SW480 (cell line): Measurements from ENCODE around the gene TSPAN8.
A peak's percentile ranks its signal among the peaks of the same experiment; 100 is the strongest.
"Not testable (repeated sequence)": the region's sequence is repeated elsewhere in the genome, so short reads cannot be mapped to it uniquely, and the experiment has no call there.

Experiments used
- DNase-seq: peaks from one replicate; pipeline ENCODE4 v3.0.0-alpha.2; 2016; ENCODE audit warnings: low spot score

The TSPAN8 gene

DNA sequence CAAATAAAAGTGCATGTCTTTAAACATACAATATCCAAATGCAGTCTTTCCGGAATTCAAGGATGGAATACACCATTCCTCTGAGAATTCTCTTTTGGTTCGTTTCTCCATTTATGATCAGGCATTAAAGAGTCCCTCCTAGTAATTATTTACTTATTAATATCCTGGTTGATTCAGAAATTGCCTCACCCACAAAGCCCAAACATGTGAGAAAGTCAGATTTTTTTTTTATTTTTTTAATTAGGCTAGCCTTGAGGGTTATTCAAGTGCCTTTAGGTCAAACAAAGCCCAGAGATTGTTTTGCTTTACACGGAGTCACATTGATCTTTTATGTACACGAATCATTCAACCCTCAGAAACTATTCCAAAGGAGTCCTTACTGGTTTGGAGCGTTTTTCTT lies 6.4 kb upstream of the TSPAN8 start:
- DNase-seq = no peak

DNA sequence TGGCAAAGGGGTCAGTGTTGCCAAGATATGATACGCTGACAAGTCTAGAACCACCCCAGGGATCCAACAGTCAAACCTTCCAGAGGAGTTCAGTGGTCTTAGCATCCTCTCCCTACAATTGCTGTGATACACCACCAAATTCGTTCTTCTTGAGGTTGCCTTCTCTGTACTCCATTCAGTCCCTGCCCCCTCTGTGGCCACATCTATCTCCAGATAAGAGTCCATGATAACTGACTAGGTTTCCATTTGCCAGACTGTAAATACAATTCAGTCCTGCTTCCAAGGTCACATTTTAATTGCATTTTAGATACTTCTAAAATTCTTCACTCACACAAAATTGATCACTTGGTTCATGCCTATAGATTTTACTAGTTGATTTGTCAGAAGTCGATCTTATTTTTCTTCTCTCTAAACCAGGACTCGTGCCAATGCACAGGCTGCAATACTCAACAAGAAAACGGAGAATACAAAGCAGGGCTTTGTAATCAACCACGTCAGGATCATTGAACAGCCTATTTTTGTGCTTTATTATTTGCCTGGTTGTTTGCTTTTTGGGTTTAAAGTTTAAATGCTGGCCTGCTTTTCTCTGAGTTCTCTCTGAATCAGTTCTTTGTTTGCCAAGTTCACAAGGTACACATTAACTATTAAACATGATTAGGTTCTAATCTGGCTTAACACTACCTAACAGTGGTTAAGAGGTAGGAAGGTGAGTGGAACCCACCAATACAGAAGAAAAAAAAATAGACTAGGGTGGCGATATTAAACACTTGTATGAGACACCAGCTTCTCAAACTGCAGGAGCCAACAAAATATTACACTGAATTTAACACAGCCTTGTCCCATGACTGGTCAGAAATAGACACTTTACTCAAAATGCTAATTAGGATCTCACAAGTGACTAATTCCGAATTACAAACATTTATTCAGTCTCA lies 5.3 kb upstream of the TSPAN8 start:
- no peak for DNase-seq

DNA sequence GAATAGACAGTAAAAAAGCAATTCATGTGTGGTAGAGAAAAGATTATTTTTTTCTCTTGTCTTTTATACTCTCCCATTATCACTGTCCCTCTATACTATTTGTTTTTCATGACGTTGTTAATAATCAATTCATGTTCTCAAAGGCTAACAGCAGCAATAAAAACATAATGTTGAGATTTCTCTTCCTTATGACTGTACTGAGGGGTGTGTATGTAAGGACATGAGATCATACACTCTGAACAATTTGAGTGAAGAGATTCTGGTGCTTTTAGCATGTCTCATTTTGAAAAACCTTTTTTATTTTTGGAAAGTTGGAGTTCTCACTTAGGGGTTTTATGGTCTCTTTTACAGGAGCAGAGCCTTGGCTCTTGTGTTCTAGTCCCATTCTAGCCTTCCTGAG lies 3.8 kb upstream of the TSPAN8 start:
- DNase-seq = no peak

DNA sequence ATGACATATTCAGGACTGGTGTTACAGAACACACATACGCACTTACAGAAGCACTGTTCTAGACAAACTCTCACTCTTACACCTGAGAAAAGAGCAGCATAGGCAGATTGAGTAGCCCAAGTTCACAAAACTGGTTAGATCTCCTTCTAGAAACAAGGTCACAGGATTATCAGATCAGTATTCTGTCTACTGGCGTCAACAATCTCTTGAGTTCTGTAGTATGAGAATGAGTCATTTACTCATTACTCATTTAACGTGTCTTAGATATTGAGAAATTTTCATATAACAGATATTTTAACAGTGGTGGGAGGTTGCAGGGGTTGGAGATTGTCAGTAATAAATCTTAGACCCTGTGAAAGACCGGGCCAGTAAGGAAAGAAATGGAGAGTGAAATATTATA lies 2.8 kb upstream of the TSPAN8 start:
- DNase-seq = no peak

DNA sequence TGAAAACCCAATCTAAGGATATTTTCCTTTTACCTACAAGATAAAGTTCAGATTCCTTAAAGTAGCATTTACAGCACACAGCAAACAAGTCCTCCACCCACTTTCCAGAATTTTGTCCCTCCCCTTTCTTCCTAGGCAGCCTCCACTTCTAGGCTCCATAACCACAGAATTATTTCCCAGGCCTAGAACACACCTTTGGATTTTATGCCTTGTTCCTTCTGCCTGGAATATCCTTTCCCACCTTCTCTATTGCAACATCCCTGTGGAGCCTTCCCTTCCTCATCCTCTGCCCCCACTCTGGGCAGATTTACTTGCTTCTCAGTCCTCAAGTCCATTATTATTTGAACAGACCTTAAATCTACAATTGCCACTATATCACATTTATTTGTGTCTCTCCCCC lies 2.1 kb upstream of the TSPAN8 start:
- no peak for DNase-seq

DNA sequence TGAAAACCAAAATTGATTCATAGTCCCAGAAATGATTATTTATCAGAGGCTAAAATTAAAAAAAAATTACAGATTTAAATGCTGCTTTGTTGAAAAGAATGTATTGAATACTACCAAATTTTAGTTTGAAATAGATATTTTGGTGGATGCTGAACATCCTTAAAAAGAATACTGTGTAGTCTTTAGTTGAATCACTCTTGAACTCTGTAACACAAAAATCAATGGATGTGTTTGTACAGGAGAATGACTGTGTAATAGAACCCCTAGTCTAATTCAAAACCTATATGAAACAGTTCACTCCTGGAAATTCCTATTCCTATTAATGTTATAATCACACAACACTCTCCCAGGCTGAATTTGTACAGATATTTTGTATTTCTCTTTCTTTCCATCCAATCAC lies 1.5 kb upstream of the TSPAN8 start:
- no peak for DNase-seq

DNA sequence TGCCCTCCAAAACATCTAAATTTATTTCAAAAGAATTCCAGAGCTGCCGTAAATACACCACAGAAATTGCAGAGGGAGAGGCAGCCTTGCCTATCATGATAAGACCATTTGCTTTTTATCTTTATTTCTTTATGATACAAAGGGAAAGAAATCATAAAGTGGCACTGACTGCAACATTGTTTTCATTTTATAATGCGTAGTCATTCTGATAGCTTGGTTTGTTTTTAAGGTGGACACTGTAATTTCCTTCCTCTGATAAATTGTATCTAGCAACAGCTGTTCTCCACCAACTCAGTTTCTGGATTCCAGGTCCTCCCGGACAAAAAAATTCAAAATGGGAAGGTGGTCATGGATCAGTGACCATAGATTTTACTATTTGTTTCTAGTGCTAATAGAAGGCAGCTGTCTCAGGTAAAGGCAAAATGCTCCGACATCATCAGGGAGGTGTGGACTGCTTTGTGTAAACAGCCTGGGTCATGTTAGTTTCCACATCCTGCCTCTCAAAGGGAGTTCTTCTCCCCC lies 623 bp upstream of the TSPAN8 start:
- DNase-seq = peak; percentile 57

DNA sequence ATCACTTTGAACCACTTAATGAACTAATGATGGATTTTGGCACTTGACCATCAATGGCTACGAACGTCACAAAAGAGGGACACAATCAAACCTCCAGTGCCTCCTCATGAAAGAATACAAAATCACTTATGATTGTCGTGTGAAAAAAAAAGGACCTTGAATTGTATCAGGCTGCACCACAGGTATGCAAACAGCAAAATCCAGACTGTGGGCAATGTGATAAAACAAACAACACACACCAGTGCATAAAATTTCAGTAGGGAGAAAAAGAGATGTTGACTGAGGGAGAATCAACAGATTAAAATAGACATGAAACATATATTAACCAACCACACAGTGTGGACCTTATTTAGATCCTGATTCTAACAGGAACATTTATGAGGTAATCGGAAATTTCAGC lies 2.6 kb downstream of the TSPAN8 start:
- no peak for DNase-seq

DNA sequence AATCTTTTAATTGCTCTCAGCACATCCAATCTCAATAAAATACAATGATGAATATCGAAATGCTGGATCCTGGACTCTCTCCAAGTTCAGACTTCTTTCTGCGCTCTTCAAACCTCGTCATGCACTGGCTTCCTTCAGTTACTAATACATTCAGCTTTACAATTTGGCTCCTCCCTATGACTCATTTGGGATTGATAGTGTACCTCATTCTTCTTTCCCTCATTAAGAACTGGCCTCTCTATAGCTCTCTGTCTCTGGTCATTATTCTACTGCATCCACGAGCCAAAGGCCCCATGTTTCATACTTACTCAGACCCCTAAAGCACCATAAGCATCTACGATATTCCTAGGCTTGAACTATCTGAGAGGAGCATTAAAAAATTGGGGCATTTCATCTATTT lies 4.9 kb downstream of the TSPAN8 start:
- peak; percentile 51 for DNase-seq

DNA sequence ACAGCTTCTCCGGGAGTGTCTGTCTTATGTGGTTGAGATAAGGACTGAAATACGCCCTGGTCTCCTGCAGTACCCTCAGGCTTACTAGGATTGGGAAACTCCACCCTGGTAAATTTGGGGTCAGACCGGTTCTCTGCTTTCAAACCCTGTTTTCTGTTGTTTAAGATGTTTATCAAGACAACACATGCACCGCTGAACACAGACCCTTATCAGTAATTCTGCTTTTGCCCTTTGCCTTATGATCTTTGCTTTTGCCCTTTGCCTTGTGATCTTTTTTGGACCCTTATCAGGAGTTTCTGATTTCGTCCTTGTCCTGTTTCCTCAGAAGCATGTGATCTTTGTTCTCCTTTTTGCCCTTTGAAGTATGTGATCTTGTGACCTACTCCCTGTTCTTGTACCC lies 7.8 kb downstream of the TSPAN8 start:
- DNase-seq = not testable (repeated sequence)

DNA sequence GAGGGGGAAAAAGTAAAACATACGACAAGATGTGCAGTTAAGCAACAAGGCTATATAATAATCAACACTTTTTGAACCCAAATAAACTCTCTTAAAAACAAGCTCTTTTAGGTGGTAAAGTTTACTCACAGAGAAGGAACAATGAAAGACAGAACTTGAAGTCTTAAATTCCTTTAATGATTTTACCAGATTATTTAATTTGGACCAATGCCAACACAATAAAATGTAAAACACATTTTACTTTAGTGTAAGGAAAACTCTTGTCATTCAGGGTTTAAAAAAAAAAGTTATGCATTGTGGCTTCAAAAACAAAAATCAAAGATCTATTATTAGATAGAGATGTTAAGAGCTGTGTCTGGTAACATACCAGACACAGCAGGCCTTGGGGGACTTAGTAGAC lies 13.1 kb downstream of the TSPAN8 start:
- DNase-seq = no peak

DNA sequence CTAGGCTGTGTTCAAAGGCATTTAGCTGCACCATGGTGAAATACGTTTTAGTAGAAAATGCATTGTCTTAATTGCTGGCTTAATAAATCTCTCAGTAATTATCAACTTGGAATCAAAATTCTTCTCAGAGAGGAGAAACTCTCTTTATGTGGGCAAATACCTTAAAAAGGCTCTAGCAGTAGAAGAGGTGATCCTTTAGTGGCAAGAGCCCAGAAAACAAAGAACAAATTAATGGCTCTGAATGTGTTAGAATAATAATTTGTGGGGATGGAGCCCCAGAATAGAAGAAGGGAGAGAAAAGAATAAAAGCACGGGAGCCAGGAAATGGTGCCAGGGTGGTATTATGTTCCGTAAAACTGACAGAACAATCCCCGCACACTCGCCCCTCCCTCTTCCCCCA lies 14.8 kb downstream of the TSPAN8 start:
- DNase-seq = no peak

DNA sequence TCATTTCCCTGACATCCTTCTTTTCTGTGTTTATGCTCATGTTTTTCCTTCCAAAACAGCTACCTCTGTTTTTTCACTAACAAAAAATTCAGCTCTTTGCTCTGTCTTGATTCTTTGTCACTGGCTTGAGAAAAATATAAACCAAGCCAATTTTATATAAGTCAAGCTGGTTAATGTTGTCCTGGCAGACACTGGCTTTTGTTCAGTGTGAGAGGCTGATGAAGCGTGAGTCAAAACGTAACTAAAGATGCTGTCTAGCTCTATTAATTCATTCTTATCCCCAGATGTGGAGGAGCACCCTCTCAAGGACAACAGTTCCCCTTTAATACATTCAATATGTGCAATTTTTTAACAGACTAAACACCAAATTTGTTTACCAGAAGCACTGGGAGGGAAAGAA lies 15.8 kb downstream of the TSPAN8 start:
- no peak for DNase-seq

DNA sequence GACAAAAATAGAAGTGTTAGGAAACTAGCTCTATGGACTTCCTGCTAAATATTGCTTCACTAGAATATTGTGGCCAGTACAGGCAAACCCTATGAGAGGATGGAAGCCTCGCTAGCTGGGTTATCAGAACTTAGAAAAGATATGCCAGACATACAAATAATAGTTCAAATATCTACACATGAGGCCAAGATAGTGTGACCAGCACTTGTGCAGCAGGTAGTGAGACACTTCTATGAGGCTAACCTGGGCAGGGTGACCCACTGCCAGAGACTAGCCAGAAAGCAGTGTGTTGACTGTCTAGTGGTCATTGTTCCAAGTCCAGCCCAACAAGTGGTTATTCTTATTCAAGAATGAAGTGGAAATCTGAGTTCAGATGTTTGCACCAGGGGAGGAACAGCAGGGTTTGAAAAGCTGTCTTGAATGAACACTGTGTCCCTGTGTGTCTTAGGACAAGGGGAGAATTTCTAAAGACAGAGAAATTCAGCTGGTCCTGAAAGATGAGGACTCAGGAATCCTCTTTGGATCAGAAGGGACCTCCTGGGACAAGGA lies 16.3 kb downstream of the TSPAN8 start:
- no peak for DNase-seq

DNA sequence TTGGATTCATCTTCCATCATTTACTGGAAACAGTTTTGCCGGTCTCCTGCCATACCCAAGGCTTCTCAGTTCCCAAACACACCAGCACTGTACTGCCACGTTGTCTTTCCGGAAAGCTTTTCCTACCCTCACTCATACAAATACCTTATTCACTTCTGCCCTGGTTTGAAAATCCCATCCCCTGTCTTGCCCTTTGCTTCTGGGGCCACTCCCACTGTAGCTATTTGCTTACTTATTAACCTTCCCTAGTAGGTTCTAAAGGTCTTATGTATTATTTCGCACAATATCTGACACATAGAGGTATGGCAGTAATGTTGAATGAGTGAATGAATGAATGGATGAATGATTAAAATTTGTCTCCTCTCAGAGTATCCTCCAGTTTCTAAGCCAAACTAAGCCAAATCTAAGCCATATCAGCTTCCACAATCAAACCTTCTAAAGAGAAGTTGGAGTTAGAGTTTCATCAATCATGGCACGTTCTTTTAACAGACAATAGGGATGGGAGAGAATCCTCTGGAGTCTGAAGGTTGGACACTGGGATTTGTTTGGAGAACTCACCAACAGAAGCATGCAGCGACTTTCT lies 18.6 kb downstream of the TSPAN8 start:
- DNase-seq = peak; percentile 72

DNA sequence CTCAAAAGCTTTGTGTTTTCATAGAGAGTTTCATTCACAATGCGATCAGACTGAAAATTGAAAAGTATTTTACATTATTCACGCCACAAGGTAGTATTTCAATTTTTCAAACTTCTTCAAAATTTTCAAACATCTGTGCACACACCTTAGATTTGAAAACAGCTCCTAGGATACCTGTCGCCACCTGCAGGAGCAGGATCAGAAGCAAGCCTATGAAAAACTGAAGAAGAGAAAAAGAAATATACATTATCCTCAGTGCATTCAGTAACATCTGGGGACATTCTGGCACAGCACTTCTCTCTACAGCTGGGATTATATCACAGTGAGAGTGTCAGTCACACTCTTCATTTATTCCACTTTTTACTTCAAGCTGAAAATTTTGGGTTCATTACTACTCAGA lies 19.8 kb downstream of the TSPAN8 start:
- DNase-seq = no peak

DNA sequence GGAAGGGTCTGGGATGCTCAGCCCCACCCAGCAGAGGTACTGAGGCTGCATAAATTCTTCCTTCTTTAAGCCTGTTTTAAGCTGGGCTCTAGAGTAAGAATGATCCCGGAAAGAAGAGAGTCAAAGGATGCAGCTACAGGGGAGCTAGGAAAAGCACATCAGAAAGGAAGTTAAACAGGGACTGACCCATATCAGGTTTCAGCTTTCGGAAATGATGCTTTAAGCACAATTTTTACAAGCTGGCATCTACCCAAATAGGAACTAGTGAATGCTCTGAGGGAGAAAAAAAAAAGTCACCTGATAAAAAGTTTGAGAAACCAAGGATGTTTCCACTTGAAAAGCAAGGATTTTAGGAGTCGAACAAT lies 22.0 kb downstream of the TSPAN8 start:
- DNase-seq = no peak

DNA sequence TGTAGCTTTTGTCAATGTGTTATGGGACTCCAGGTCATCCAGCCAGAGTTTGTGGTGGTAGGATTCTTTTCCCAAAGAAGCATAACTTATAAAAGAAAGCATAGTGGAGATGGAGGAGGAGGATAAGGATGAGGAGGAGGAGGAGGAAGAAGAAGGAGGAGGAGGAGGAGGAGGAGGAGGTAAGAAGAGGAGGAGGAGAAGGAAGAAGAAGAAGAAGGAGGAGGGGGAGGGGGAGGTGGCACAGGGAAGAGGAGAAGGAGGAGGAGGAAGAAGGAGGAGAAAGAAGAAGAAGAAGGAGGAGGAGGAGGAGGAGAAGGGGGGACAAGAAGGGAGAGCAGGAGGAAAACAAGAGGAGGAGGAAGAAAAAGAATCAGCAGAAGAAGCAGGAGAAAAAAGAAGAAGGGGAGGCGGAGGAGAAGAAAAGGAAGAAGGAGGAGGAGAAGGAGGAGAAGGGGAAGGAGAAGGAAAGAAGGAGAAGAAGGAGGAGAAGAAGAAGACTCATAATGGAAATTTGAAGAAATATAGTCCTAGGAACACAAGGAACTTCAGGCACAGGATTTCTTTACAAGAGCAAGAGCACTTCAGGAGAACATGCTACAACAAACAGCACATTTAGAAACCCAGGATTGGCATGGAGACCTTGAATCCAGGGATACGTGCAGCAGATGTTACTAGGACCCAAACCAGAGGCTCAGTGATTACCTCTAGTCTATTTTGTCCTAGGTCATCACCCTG lies 22.6 kb downstream of the TSPAN8 start:
- no peak for DNase-seq

DNA sequence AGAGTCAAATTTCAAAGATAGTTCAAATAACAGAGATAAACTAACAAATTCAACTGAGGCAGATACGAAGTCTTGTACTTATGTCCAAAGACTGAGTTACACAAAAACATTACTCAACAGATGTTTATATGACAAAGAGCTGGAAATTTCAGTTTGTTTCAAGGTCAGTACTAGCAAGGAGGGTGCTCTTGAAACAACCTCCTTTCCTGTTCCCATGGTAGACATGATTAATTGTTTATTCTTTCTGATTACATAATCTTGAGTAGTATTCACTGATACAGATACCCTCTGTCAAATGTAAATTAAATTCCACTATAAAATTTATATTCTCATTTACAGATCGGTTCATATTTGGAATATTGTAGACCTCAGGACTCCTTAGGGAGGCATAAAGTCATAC lies 23.4 kb downstream of the TSPAN8 start:
- DNase-seq = no peak

DNA sequence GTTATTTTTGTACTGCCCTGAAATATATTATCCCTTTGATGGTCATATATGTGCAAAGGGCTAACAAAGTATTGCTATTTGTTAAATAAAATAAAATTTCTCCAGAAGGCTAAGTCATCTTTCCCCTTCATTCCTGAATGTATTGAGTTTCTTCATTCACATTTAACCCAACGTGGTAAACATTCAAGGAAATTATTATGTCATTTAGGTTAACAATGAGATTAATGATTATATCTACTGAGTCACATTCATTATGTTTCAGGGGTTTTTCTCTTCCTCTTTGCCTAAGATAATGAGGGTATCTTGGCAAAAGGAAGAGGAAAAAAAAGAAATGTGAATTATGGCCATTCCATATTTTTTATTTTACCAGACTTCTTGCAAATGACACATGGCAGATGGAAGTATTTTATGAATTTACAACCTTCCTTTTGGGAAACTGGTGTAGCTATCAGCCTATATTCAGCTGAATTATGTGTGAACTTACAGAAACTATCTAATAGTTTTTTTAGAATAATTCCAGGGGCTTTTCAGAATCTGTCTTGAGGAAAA lies 27.2 kb downstream of the TSPAN8 start:
- no peak for DNase-seq

DNA sequence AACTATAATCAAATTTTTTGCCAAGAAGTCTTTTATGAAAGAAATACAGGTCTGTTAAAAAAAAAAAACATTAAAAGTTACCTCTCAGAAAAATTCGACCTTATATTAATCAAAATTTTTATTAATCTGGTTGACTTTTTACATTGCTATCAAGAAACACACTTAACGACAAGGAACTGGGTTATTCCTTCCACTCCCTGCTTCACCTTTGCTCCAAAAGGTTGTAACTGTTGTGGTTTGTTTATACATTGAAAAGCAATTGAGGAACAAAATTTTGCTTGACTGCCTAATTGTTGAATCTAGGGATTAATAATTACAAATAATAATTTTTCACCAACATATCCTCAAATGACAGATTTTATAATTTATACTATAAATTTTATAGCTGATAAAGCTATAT lies 28.4 kb downstream of the TSPAN8 start:
- no peak for DNase-seq

DNA sequence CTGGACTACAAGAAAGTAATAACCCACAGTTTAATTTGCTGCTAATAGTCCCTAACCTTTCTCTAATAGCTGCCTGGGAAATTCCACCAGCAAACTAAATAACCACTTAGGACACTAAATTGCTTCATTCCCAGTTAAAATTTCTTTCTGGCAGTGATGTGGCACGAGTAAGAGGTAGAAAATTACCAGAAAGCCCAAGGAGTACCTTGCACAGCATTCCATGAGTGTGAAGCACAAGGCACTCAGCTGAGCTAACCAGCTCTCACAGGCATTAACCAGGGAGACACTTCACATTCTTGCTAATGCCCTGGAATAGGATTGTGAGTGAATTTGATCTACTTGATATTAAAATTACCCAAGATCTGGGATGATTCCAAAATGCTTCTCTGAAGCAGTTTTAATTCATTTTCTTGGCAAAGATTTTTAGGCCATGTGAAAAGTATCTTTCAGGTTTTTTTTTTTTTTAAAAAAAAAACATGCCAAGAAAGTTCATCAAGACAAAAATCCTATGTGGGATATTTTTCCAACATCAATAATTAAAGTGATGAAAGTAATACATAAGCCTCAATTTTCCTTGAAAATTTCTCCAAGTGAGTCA lies 29.5 kb downstream of the TSPAN8 start:
- DNase-seq = no peak
